NK-92 treated with Interleukin-12 subunit alpha and Interleukin-12 subunit beta, amount 100 ng/mL, for 24 hours (cell line): ENCODE data around the gene ETV6.

Experiments
- DNase-seq: peaks from one replicate; lab custom pipeline; 2025; lab: John Stamatoyannopoulos, UW

Gene ETV6

DNA sequence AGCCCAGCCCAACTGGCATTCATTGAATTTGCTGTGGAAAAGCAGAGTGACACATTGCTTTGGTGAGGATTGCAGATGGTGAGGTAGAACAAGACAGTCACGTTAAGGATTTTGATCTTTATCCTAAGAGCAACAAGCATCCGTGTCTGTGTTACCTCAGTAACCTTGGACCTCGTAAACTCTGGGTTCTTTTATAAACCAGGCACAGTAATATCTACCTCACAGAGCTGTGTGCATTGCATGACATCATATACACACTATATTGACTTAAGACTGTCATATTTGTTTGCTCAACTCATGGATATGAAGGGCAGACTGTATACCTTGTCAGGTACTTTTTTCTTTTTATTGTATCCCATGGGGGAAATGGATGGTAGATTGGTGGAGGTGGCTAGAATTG is 156.2 kb downstream of the ETV6 start:
- no peak for DNase-seq

DNA sequence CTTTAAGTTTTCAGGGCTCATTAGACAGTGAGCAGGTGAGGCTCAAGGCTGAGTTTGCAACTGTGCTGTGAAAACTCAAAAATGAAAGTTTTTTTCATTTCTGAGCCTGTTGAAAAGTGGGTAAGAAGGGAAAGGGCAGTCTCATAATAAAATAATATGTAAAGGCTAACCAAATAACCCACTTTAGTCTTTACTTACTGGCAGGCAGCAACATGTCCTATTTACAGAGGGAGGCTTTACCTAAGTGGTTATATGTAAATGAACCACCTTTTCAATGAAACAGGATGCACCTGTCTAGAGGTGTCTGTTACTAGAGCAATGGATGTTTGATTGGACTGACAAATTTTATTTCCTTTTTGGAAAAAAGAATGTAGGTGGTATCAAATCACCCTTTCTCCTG is 158.0 kb downstream of the ETV6 start:
- no peak for DNase-seq

- no peak for DNase-seq
Observed at GRCh38 chr12:11808931-11809330, 159.5 kb downstream of the ETV6 start.

GRCh38 chr12:11810206-11810545 is 160.7 kb downstream of the ETV6 start:
- DNase-seq = no peak

DNA sequence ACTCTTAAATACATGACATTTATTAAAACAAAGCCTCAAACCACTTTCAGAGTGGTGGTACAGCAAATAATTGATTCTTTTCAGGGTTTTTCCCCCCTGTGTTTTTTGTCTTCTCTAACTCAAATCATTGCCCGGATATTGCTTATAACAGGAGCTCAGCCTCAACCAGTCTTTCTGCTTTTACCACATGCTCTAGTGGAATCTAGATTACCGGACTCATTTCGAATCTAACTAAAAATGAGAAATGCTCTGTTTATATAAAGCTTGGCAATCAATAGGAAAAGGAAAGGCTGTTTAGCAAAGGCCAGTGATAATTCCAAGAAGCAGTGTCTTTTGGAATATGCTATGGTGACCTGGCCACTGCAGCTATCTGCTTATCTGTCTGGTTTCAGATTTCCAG is 161.5 kb downstream of the ETV6 start:
- no peak for DNase-seq

GRCh38 chr12:11812241-11812585 is 162.7 kb downstream of the ETV6 start:
- DNase-seq = no peak

- DNase-seq = no peak
Observed at GRCh38 chr12:11812586-11813437, 163.3 kb downstream of the ETV6 start.

- no peak for DNase-seq
Observed at GRCh38 chr12:11813438-11813813, 164.0 kb downstream of the ETV6 start.

GRCh38 chr12:11814374-11814773 is 164.9 kb downstream of the ETV6 start:
- DNase-seq = no peak

GRCh38 chr12:11815397-11815796 is 165.9 kb downstream of the ETV6 start:
- no peak for DNase-seq

DNA sequence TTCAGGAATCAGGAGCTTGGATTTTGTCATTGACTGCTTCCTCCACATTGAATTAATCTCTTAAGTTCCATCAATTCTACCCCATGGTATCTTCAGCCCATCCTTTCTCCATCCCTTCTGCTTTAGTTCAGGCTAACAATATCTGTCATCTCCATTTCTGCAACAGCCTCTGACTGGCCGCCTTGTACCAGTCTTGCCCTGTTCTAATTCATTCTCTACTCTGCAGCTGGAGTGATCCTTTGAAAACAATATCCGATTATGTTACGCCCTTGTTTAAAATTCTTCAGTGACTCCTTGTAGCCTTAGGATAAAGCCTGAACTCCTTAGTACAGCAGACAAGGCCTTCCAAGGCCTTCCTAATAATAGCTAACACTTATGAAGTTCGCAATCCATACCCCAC is 170.2 kb downstream of the ETV6 start:
- no peak for DNase-seq

GRCh38 chr12:11820476-11820875 is 171.0 kb downstream of the ETV6 start:
- DNase-seq = no peak

DNA sequence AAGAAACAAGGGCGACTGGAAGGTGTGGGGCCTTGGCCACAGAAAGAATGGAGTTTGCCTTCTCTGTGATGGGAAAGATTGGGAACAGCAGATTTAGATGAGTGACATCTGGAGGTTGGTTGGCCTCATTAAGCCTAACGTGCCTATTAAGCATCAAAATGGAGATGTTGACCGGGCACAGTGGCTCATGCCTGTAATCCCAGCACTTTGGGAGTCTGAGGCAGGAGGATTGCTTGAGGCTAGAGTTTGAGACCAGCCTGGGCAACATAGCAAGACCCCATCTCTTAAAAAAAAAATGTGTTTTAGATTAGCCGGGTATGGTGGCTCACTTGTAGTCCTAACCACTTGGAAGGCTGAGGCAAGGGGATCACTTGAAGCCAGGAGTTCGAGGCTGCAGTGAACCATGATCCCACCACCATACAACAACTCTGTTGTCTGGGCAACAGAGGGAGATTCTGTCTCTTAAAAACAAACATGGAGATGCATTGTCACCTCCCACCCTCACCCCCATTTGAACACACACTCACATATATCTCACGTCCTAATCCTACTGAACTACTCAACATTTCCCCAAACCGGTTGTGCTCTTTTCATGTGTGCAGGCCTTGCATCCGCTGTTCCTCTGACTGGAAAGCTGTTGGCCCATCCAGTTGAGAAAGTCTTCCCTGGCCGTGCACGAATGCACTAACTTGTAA is 172.1 kb downstream of the ETV6 start:
- no peak for DNase-seq

DNA sequence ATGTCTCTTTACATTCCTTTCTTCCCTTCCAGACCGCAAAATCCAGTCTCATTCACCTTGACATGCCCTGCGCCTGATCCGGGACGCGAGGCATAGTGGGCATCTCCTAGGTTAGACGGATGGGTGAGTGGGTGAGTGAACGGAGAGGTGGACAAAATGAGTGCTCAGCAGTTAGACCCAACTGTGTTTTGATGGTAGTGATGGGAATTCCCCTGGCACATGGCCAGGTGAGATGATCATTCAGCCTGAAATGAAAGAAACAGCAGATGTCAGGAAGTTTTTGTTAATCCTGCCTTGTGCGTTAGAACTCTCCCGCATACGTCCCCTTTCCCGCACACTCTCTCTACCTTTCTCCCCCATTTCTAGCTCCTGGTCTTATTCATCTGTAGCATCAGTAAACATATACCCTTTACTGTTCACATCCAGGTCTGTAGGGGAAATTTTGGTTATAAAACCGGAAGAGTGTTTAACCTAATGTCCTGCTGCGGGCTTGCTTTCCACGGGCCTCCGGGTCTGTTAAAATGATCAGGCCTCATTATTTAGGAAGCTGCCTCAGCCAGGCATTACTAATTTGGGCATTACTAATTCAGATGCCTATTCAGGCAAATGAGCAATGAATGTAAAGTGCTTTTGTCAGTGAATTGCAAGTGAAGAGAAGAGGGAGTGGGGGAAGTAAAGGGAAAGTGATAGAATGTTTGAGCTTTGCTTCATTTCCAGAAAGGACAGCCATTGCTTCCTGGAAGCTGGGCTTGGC is 172.8 kb downstream of the ETV6 start:
- no peak for DNase-seq

DNA sequence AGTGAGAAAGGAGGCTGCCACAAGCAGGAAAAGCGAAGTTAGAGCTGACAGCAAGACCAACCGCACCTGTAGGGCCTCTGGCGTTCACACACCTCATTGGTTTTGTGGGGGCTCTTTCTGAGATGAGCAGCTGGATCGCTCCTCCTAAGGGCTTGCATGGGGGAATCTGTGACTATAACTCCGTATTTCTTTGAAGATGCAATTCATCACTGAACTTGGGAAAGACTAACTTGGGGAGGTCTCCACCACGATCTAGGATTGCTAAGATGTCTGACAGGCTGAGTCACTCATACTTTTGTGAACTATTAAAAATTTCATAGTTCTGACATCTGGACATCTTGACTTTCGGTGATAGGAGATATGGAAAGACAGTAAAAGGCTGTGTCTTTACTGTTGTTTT is 173.6 kb downstream of the ETV6 start:
- no peak for DNase-seq

- no peak for DNase-seq
Observed at GRCh38 chr12:11823593-11823992, 174.1 kb downstream of the ETV6 start.

DNA sequence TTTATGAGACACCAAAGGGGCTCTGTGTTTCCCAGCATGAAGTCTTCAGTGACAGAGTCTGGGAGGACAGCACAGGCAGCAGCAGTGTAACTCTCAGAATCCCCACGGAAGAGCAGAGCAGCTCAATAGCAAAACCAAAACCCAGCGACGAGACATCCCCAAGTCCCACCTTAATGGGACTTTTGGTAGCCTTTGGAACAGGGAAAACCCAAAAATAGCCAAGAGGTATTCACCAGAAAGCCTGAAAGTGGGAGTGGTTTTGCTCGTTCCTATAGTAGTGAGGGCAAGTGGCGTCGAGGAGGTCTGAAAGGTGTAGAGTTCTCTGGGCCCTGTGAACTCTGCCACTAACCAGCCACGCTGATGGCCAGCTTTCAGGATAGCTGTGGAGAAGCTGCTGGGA is 174.6 kb downstream of the ETV6 start:
- DNase-seq = no peak

DNA sequence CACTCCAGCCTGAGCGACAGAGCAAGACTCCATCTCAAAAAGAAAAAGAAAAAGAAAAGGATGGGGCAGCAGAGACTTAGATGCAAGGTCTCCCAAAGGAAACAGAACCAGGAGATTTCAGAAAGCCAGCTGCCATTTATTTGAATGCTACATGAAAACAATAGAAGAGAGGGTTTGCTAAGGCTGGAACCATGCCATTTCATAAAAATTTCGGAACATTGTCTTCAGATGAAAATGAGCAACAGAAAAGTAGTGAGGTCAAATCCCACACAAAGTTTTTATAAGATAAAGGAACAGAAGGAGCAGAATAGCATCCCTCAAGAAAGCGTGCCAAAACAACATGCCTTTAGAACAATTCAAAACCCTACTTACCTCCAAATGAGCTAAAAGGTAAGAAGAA is 175.3 kb downstream of the ETV6 start:
- DNase-seq = no peak

- no peak for DNase-seq
Observed at GRCh38 chr12:11825278-11825677, 175.8 kb downstream of the ETV6 start.

DNA sequence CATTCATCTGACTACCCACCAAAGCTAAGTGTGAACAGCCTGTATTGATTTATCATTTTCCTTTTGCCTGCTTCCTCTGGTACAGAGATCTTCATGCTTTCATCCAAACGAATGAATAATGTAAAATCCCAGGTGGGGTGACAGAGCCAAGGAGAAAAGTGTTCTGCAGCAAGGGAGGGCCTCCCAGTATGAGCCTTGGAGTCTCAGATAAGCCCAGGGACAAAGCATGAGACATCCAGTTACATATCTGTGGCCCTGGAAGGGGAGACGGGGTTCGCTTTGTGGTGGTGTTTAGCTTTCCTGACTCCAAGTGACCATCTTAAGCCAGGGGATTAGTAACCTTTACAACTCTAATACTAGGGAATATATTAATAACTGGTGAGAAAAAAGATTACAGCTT is 177.1 kb downstream of the ETV6 start:
- DNase-seq = no peak

DNA sequence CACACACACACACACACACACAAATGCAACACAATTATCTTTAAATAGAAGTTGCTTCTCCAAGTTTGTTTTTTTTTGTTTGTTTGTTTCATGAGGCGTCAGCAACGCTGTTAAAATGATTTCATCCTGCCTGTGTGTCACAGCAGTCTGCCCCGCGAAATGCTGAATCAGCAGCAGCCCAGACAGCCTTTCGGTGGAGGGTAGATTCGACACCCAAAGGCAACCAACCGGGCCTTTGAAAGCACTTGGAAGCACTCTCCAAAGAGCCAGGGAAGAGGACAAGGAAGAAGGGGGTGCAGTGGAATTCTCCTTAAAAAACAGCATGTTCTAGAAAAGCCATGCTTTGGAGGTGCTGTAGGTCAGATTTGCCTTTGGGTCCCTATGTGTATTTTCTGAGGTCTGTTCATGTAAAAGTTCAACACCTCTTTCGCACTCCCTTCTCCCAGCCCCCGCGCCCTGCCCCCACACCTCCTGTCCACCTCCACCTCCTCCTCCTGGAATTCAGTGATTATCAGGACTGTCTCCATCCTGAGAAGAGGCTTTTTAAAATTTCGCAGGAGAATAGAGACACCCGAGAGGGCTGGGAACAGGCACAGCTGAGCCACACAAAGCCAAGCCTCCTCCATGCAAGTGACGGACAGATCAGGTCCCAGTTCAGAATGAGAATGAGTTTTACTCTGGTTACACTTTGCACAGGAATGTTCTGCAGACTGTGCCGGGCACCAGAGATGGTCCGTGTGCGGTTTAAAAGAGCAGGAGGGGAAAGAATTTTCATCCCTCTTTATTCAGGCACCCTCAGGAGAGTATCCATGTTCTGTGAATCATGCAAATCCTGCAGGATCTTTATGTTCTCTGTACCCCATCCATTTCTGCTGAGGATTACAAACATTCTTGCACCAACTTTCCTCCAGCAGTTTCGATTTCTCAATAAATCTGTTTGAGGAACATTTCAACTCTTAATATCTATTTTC is 177.9 kb downstream of the ETV6 start:
- DNase-seq = no peak

DNA sequence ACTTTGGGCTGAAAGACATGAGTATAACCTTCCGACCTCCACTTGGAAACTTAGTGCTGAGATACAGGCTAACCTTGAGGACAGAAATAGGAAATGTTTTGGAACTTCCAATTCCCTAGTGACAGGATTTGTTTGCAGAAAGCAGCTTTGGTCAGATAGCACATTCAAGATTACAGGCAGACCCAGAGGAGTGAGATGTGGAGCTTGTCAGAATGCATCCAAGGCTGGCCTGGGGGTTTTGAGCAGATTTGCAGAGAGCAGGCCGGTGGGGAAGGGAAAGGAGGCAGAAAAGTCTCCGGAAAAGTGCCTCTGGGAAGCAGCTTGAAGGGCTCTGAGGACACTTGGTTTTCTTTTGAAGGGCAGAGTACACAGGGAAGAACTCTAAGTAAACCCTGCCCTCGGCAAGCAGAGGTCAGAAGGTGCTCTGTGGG is 180.3 kb downstream of the ETV6 start:
- no peak for DNase-seq
